RWPE2 (cell line): ENCODE results near the gene CEACAM6.

Experiments
- ATAC-seq: fragments of 200-7000 bp; cut with Tn5 transposase; 3 replicates; pipeline ENCODE4 v1.9.1; 2021; ENCODE audit warnings: low read depth
- DNase-seq: peaks from one replicate; pipeline ENCODE4 v3.0.0-alpha.2; 2020; ENCODE audit warnings: low spot score
- H3K27ac ChIP-seq: fragments of 450-650 bp; 2 replicates; pipeline ENCODE4 v1.5.1; 2017; ENCODE audit warnings: mild to moderate bottlenecking; ENCODE audit not compliant: poor library complexity, severe bottlenecking
- H3K27me3 ChIP-seq: fragments of 250-450 bp; sonication (Bioruptor Pico); 2 replicates; pipeline ENCODE4 v1.5.1; 2021; ENCODE audit warnings: mild to moderate bottlenecking, moderate library complexity; ENCODE audit not compliant: insufficient read depth, poor library complexity, severe bottlenecking
- H3K36me3 ChIP-seq: fragments of 250-450 bp; sonication (Bioruptor Pico); 2 replicates; pipeline ENCODE4 v1.5.1; 2020; ENCODE audit warnings: low read depth, mild to moderate bottlenecking, moderate library complexity
- H3K4me1 ChIP-seq: fragments of 250-450 bp; sonication (Bioruptor Pico); 2 replicates; pipeline ENCODE4 v1.5.1; 2021; ENCODE audit warnings: mild to moderate bottlenecking, moderate library complexity; ENCODE audit not compliant: insufficient read depth, poor library complexity, severe bottlenecking
- H3K4me3 ChIP-seq: fragments of 250-450 bp; sonication (Bioruptor Pico); 2 replicates; pipeline ENCODE4 v1.5.1; 2021; ENCODE audit warnings: mild to moderate bottlenecking, moderate library complexity; ENCODE audit not compliant: severe bottlenecking
- H3K9me3 ChIP-seq: fragments of 250-450 bp; sonication (Bioruptor Pico); 2 replicates; pipeline ENCODE4 v1.5.1; 2021; ENCODE audit warnings: mild to moderate bottlenecking, moderate library complexity; ENCODE audit not compliant: severe bottlenecking
- TF ChIP-seq, protein P1 (sequence below): fragments of 450-650 bp; IDR thresholded peaks from one replicate; pipeline ENCODE4 v1.5.1; 2017; ENCODE audit warnings: mild to moderate bottlenecking, moderate library complexity; ENCODE audit not compliant: poor library complexity, severe bottlenecking

CEACAM6 gene

DNA sequence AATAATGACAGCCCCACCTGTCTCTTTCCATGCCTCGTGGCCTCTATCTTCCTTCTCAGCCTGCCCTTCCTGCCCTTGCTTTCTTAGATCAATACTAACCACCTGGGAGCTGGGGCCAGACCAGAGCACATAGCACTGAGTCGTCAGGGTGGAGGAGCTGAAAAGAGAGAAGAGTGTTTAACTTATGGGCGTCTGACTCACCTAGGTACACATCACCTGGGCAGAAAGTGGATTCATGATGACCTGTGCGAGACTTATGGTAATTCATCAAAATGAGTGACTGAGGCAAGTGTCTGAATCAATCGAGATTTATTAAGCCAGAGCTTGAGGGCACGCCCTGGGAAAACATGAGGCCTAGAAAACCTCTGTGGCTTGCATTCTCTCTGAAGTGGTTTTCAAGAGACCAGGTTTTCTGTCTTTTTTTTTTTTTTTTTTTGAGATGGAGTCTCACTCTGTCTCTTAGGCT lies 19.2 kb downstream of the CEACAM6 start:
- Histone ChIP-seq H3K27ac (peak overlapping the region; percentile 82), H3K27me3 (no peaks in the 10 kb centered on the region), H3K36me3 (no peaks in the 10 kb centered on the region), H3K9me3 (no peaks in the 10 kb centered on the region), H3K4me1 (peaks cover 20% of the 10 kb centered on the region), H3K4me3 (no peak overlapping the region)
- TF ChIP-seq, protein P1, sequence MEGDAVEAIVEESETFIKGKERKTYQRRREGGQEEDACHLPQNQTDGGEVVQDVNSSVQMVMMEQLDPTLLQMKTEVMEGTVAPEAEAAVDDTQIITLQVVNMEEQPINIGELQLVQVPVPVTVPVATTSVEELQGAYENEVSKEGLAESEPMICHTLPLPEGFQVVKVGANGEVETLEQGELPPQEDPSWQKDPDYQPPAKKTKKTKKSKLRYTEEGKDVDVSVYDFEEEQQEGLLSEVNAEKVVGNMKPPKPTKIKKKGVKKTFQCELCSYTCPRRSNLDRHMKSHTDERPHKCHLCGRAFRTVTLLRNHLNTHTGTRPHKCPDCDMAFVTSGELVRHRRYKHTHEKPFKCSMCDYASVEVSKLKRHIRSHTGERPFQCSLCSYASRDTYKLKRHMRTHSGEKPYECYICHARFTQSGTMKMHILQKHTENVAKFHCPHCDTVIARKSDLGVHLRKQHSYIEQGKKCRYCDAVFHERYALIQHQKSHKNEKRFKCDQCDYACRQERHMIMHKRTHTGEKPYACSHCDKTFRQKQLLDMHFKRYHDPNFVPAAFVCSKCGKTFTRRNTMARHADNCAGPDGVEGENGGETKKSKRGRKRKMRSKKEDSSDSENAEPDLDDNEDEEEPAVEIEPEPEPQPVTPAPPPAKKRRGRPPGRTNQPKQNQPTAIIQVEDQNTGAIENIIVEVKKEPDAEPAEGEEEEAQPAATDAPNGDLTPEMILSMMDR, result no peak
- ATAC-seq (peak; percentile 98), DNase-seq (peak; percentile 81)

GRCh38 chr19:41776700-41777099 lies 21.4 kb downstream of the CEACAM6 start:
- H3K27me3 ChIP-seq, result no peaks in the 10 kb centered on the region
- H3K36me3 ChIP-seq, result no peaks in the 10 kb centered on the region
- ATAC-seq (no peak), DNase-seq (no peak)
- TF ChIP-seq, protein P1, result no peak
- no peak overlapping the region for H3K27ac ChIP-seq
- no peaks in the 10 kb centered on the region for H3K9me3 ChIP-seq
- H3K4me1 ChIP-seq, result peaks cover 20% of the 10 kb centered on the region
- H3K4me3 ChIP-seq, result no peak overlapping the region

GRCh38 chr19:41783612-41784011 lies 28.3 kb downstream of the CEACAM6 start:
- Histone ChIP-seq H3K27me3 (peaks cover 27% of the 10 kb centered on the region), H3K4me3 (no peak overlapping the region), H3K4me1 (no peaks in the 10 kb centered on the region), H3K9me3 (no peaks in the 10 kb centered on the region), H3K36me3 (no peaks in the 10 kb centered on the region), H3K27ac (no peak overlapping the region)
- ATAC-seq, result no peak
- no peak for DNase-seq
- TF ChIP-seq, protein P1, result no peak

- Histone ChIP-seq H3K4me3 (no peak overlapping the region), H3K27ac (no peak overlapping the region), H3K4me1 (no peaks in the 10 kb centered on the region), H3K27me3 (peaks cover 31% of the 10 kb centered on the region), H3K36me3 (no peaks in the 10 kb centered on the region), H3K9me3 (no peaks in the 10 kb centered on the region)
- ATAC-seq, result no peak
- DNase-seq, result no peak
- TF ChIP-seq, protein P1, result no peak
Measured at GRCh38 chr19:41784312-41784711, 29.0 kb downstream of the CEACAM6 start.

GRCh38 chr19:41784743-41785142 lies 29.4 kb downstream of the CEACAM6 start:
- H3K9me3 ChIP-seq, result no peaks in the 10 kb centered on the region
- H3K4me1 ChIP-seq, result no peaks in the 10 kb centered on the region
- H3K4me3 ChIP-seq, result no peak overlapping the region
- DNase-seq, result no peak
- ATAC-seq, result no peak
- no peaks in the 10 kb centered on the region for H3K36me3 ChIP-seq
- H3K27me3 ChIP-seq, result peaks cover 33% of the 10 kb centered on the region
- TF ChIP-seq, protein P1, result no peak
- H3K27ac ChIP-seq, result no peak overlapping the region
